Activated CD8-positive, alpha-beta memory T cell treated with anti-CD3 and anti-CD28 coated beads for 4 hours (primary cell): ENCODE results near the gene PCCA.

ENCODE experiments used
- DNase-seq, 2 donors: peaks; one replicate each; pipeline ENCODE4 v3.0.0-alpha.2; 2020; ENCODE audit warnings: low read depth in 2 of 2

Gene PCCA

DNA sequence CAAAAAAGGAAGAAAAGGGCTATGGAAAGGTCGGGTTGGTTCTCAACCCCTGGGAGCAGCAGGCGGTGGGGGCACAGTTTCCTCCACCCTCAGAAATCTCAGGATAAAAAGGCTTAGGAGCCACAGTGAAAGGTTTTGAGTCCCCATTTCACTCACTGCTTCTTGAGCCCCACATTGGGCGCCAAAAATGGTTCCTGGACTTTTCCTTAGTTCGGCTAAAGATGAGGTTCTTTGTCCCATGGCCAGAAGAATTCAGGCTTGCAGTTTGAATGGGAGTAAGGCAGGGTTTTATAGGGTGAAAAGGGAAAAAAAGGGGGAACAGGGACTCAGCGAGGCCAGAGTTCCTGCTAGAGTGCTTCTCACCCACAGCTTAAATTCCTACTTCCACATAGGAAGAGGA, 320.2 kb downstream of the PCCA start:
- DNase-seq: no peak

DNA sequence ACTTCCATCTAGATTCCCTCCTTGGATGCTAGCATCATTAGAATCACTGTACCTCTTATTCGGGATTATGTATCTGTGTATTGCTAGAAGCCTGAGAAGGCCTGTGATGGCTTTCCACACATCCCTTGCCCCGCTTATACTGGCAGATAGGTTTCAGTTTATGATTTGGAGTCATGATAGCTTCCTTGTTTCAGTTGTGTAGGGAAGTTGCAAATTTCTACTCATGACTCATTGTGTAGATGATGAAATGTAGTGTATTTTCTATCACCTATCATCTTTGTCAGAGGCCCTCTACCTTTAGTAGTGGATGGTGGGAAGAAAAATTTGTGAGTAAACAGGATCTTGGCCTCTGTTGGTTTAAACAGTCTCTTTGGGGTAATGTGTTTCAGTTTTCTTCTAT, 334.5 kb downstream of the PCCA start:
- no peak for DNase-seq

DNA sequence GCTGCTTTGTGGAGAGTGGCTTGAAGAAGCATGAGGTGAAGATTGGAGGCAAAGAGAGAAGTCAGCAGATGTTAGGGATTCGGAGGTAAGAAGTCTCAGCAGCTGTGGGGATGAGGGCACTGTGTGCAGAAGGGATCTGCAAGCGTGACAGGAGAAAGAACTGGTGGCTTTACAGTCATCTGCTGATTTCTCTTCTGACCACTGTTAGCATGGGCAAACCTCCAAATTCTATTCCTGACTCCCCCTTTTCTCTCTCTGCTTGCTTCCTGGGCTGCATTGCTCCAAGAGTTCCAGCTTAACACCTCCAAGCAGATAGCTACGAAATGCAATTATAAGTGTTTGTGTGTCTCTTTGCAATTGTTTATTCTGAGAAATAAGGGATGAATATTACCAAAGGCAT, 340.1 kb downstream of the PCCA start:
- DNase-seq: no peak

DNA sequence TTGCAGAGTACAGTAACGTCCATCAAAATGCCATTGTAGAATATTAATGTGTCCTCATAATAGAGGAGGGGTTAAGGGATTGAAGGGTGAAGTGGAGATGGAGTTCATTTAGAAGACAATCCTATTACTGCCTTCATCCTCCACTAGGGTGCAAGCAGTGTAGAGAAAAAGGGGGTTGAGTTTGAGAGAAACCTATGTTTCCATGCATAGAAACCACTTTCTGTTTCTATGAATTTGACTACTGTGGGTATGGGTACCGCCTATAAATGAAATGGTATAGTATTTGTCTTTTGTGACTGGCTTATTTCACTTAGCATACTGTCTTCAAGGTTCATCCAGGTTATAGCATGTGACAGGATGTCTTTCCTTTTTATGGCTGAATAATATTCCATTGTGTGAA, 343.7 kb downstream of the PCCA start:
- no peak for DNase-seq

DNA sequence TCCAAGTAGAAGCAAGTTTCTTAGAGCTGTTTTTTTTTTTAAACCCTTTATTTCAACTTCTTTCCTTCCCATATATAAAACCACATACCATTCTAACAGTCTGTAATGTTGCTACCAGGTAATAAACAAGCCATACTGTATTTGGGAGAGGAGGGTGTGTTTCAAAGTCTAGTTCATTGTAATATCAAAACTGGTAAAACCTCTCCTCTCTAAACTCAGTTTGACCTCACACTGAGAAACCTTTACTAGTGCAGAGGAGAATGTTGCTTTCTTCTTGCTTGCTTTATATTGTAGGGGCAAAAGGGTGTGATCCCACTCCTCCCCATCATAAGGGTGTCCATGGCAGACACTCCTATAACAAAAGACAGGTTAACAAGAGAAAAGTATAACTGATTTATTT, 344.6 kb downstream of the PCCA start:
- no peak for DNase-seq

DNA sequence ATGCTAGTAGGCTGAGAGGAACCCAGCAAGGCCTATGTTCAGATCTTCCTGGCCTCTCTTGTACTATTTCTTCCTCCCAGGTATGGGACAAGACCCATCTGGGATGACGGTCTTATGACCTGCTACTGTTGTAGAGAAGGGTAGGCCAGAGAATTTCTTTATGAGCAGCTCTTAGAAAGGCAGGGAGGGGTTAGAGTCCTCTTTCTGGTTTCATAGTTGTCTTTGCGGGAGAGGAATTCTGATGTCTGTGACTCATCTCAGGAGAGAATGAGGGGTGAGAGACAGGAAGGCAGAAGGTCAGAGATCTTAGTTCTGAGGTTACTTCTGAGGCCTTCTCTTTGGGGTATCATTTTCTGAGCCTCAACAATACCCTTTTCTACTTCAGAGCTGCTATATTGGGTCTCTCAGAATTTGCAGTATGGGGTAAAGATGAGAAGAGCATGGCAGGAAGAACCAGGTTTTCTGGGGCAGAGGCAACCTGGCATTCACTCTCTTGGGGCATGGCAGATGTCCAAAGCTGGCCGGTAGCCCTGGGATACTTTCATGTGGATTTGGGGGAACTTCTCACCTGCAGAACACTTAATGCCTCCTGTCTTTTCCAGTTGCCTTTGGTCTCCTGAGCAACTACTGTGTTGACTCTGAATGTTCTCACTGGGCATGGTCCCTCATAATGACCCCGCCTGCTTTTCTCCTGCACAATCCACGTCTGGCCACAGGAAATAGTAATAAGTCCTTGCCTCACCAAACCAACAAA, 345.3 kb downstream of the PCCA start:
- DNase-seq: no peak

DNA sequence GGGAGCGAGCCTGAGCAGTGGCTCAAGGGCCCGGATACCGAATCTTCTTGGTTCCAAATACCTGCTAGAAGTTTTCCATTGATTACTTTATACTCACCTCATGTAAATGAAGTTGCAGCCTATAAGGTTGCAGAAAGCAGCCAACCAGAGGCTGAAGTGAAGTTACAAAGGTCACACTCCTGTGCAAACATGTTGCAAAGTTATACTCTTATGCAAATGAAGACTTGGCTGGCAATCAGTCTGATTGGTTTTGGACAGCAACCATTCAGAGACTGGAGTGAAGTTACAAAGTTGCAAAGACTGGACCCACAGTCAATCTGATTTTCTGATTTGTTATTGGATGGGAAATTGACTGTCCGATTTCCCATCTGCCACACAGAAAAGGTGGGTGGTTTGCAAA, 347.2 kb downstream of the PCCA start:
- no peak for DNase-seq

DNA sequence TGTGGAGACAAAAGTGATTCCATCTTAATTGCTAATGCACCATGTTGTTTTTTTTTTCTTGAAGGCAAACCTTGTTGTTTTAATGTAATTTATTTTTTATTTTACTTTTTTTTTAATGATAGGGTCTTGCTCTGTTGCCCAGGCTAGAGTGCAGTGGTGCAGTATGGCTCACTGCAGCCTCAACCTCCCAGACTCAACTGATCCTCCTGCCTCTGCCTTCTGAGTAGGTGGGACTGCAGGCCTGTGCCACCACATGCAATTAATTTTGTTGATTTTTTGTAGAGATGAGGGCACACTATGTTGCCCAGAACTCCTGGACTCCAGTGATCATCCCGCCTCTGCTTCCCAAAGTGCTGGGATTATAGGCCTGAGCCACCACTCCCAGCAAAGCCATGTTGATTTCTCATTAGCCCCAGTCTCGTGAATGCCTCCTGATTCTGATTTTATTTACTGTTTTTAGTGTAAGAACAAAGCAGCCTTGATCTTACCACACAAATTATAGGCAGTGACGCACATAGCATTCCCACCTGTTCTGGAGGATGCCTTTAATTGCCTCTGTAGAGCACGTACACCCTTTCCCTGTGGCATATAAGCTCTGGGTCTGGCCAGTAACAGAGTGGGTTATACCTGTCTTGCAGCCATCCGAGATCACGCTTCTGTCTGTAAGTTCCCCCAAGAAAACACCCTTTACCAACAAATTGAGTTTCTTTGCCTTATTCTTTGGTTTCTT, 349.3 kb downstream of the PCCA start:
- no peak for DNase-seq

DNA sequence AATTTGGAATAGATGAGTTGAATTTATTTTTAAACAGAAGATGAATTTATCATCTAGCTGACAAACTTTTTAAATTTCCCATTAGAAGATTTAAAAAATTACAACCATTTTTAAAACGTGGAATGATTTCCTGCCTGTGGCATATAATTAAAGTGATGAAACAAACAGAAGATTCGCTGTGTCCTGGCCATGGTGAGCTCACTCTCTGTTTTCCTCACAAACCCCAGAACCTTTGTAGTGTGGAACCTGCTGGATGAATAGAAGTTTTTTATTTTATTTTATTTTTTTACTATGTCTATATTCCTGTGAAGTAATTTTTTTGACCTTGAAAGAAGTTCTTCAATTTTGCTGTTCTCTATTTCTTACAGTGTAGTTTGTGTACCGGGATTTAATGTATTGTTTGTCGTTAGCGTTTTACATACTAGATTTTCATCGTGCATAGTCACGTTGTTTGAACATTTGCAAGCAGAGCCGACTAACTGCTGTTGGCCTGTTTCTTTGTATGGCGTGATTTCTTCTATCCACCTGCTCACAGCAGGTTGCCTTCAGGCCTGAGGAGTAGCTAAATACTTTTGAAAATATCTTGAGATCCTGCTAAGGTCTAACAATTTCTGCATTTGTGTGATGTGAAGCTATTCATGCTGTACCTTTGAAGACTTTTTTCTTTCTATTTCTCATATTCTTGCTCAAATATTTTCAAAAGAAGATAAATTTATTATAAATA, 350.5 kb downstream of the PCCA start:
- DNase-seq: no peak

DNA sequence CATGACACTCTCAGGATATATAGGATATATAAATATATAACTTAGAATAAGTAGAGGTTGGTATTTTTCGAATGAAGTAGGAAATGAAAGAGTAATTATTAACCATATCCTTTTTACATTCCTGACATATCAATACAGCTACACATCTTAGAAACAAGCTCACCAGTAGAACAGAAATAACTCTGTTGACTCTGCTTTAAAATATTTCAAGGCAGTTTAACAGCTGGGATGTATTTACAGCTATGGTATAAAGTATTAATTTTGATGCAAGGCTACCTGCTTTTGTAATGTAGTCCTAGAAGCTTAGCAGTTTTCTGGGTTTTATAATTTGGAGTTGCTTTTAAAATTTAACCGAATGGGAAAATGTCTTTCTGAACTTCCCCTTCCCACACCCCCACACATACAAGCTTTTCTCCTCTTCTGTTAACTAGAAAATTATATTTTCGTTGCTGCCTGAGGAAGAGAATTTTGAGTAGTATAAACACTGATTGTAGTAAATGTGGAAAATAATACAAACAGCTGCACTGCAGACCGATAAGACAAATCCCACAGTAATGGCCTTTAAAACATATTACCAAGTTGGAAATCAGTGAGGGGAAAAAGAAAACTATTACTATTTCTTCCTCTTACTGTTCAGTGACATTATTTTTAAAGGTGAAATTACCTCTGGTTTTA, 352.0 kb downstream of the PCCA start:
- DNase-seq: no peak

DNA sequence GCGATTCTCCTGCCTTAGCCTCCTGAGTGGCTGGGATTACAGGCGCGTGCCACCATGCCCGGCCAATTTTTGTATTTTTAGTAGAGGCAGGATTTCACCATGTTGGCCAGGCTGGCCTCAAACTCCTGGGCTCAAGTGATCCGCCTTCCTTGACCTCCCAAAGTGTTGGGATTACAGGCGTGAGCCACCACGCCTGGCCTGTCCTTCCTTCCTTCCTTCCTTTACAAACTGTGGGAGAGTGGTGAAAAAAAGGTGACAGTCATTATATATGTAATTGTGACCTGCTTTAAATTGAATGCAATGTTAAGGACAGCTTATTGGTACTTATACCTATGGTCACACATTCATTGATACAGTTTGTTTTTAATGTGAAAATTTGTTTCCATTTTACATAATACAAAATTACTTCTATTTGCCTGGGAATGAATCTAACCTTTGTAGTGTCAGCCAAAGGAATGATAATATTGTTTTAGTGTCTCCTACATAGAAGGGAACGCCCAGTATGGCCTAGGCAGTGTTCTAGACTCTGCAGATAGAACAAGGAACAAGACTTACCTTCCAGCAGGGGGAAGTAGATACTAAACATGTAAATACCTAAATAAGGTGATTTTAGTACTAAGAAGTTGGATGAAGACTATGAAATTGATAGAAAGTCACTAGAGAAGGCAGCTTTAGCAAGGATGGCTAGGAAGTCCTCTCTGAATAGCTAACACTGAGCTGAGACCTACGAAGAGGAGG, 353.4 kb downstream of the PCCA start:
- no peak for DNase-seq

DNA sequence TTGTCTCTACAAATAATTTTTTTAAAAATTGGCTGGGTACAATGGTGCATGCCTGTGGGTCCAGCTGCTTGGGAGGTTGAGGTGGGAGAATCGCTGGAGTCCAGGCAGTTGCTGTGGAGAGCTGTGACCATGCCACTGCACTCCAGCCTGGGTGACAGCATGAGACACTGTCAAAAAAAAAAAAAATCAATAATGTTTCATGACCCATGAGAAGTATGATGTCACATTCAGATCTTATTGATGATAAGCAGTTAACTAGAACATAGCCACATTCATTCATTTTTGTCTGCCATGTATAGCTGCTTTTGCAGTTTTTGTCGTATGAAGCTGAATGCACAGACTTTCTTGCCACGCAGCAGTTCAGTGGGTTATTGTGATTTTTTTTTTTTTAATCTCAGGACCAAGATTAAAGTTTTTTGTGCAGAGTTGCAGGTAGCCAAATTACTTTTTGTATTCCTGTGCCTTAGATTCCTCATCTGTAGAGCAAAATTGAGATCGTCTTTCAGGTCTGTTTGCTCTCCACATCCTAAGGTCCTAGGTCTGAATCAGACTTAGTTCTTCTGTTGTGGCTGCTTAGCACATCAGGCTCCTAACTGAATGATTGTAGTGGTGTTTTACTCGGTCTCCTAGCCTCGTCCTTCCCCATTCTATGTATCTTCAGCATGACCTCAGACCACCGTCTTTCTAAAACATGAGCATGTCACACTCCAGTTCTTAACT, 354.5 kb downstream of the PCCA start:
- no peak for DNase-seq

DNA sequence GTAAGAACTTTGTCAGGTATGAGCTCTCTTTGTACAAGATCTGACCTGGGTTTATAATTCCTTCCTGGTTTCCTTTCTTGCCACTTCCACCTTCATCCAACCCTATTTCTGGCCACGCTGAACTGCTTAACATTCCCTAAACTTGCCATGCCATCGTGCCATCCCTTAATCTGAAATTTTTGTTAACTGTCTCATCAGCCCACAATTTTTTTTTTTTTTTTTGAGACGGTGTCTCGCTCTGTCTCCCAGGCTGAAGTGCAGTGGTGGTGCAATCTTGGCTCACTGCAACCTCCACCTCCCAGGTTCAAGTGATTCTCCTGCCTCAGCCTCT, 355.1 kb downstream of the PCCA start:
- DNase-seq: no peak

DNA sequence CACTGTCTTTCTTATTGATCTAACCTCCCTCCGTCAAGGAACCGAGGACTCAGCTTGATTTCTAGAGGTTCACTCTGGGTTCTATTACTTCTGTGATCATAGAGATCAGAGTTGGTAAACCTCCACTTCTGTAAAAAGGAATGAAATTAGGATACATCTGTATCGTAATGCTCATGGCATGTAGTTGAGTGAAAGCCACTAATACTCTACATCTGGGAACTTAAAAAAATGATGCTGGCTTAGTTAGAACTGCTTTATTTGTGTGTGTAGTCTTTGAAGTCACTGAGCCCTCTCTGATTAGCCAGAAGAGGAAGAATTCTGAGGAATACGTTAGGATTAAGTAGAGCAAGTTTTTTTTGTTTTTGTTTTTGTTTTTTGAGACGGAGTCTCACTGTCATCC, 358.9 kb downstream of the PCCA start:
- DNase-seq: no peak

DNA sequence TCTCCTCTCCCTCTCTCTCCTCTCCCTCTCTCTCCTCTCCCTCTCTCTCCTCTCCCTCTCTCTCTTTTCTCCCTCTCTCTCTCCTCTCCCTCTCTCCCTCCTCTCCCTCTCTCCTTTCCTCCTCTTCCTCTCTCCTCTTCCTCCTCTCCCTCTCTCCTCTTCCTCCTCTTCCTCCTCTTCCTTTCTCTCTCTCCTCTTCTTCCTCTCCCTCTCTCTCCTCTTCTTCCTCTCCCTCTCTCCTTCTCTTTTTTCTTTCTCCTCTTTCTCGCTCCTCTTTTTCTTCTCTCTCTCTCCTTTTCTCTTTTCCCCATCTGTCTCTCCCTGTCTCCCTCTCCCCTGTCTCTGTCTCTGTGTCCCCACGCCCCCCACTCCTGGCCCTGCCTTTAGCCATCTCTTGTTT, 363.0 kb downstream of the PCCA start:
- no peak for DNase-seq

DNA sequence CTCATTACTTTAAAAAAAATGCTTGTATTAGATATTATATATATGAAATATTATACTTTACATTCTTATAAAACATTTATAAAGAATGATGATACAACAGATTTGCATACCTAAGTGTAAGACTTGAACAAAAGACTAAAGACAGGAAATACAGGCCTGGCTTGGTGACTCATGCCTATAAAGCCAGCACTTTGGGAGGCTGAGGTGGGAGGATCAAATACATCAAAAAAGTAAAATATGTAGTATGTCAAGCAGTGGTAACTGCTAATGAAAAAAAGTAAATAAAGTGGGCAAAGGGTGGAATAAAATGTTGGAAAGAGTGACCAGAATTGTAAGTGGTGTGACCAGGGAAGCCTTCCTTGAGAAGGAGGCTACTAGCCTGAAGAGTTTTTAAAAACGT, 366.0 kb downstream of the PCCA start:
- DNase-seq: no peak

DNA sequence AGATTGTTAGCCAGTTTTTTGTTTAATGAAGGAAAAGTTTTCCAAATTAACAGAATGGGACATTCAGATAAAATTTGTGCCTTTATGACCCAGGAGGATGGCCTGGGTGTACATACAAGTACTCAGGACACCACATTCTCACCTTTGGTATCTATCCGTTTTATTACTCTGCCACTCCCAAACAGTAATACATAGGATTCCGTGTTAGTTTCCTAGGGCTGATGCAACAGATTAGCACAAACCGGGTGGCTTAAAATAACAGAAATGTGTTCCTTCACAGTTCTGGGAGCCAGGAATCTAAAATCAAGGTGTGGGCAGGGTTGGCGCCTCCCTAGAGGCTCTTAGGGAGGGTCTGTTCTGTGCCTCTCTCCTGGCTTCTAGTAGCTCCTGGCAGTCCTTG, 369.8 kb downstream of the PCCA start:
- no peak for DNase-seq

DNA sequence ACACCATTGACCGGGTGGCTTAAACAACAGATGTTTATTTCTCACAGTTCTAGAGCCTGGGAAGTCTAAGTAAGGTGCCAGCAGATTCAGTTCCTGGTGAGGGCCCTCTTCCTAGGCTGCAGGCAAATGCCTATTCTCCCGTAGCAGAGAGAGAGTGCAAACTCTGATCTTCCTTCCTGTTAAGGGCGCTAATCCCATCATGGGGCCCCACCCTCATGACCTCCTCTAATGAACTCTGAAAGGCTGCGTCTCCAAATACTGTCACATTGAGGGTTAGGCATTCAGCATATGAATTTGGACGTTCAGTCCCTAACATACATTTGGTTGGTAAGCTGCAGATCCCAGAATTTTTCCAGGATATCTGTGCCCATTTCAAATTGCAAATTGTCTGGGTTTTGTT, 370.9 kb downstream of the PCCA start:
- DNase-seq: no peak

DNA sequence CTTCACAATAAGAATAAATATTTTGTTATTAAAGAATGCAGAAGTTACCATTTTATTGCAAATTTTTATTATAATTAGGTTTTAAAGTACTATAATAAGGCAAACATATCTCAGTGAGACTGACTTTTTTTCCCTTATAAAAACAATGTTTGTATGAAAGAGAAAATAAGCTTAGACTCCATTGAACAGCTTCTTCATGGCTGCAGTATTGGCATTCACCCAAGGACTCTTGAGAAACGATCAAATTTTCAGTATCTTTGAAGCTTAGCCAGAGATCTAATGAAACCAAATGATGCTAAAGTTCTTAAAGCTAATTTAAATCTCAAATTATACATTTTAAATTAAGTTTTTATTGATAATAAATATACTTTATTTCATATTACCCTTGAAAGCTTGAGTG, 371.4 kb downstream of the PCCA start:
- DNase-seq: no peak

DNA sequence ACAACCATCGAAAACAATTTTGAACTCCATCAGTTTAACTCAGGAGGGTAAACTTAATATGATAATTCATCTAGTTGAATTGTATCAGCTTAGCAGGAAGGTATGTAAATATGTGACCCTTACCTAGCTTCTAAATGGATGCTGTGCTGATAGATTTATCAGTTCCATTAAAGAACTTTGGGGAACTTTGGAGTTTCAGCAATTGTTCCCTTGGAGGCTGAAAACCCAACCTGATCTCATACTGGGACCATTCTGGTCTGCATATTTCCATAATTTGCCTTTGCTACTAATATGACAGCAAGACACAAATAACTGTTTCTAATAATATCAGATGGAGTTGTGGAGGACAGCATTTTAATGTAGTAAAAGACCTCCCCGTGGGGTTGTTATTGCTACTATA, 371.9 kb downstream of the PCCA start:
- DNase-seq: no peak
